Thoracic aorta (tissue), 2 donors: Measurements from ENCODE around the gene NLGN1. TPM values are rescaled to one million over a fixed set of nuclear protein-coding genes. Genes with fewer than 3 reads are reported as not detected.

Source experiments
- ATAC-seq: fragments of 150-250 bp; one replicate; pipeline ENCODE4 v1.8.0; 2017; ENCODE audit warnings: low read depth; ENCODE audit not compliant: insufficient number of reproducible peaks, low FRiP score
- DNase-seq: peaks from one replicate; pipeline ENCODE4 v3.0.0-alpha.2; 2020; ENCODE audit warnings: low spot score
- H3K27ac ChIP-seq, 2 donors: fragments of 200-600 bp; sonication (generic); 1 replicate in 1 of 2; 2 replicates in 1 of 2; pipeline ENCODE4 v1.5.1; 2016; ENCODE audit warnings: mild to moderate bottlenecking in 2 of 2, moderate library complexity in 2 of 2
- H3K27me3 ChIP-seq: fragments of 200-600 bp; sonication (generic); replicated peaks from 2 replicates; pipeline ENCODE4 v1.6.0; 2016; ENCODE audit warnings: mild to moderate bottlenecking; ENCODE audit not compliant: insufficient read depth
- H3K36me3 ChIP-seq: fragments of 200-600 bp; sonication (generic); one replicate; pipeline ENCODE4 v1.5.1; 2016
- H3K4me1 ChIP-seq, 2 donors: fragments of 200-600 bp; sonication (generic); 1 replicate in 1 of 2; 2 replicates in 1 of 2; pipeline versions ENCODE4 v1.5.1 to v1.6.0; 2016; ENCODE audit warnings: low read depth in 2 of 2, mild to moderate bottlenecking in 1 of 2; ENCODE audit not compliant: control insufficient read depth in 1 of 2
- H3K4me3 ChIP-seq: fragments of 200-600 bp; sonication (generic); 2 replicates; pipeline ENCODE4 v1.5.1; 2016; ENCODE audit warnings: mild to moderate bottlenecking
- H3K9me3 ChIP-seq: fragments of 200-600 bp; sonication (generic); 2 replicates; pipeline ENCODE4 v1.5.1; 2016
- CTCF ChIP-seq: fragments of 200-600 bp; sonication (generic); IDR thresholded peaks from one replicate; pipeline ENCODE4 v1.5.1; 2019; ENCODE audit warnings: antibody characterized with exemption
- total RNA-seq, 2 donors: library from RNA; depleted of rRNA; stranded (reverse); fragments of >200 nt; gene quantifications; one replicate each; pipeline versions ENCODE4 v1.1.0 to v1.2.3, GENCODE V29; 2016

NLGN1 gene
- total RNA-seq, 2 donors from 2014 or later, result 17.8 to 18.3 TPM

- no peaks in the 10 kb centered on the region for H3K9me3 ChIP-seq
- DNase-seq, result no peak
- ATAC-seq, result no peak
- H3K4me1 ChIP-seq, result no peaks in the 10 kb centered on the region
- no peaks in the 10 kb centered on the region for H3K27me3 ChIP-seq
- no peak overlapping the region for H3K27ac ChIP-seq
- H3K4me3 ChIP-seq, result no peak overlapping the region
- no peaks in the 10 kb centered on the region for H3K36me3 ChIP-seq
- no peak for TF ChIP-seq CTCF
Measured at GRCh38 chr3:173552526-173552925, 155.0 kb downstream of the NLGN1 start.

- peak; percentile 68 for TF ChIP-seq CTCF
Measured at GRCh38 chr3:173553635-173554280, 156.2 kb downstream of the NLGN1 start.

GRCh38 chr3:173556546-173556945 lies 159.0 kb downstream of the NLGN1 start:
- TF ChIP-seq CTCF, result no peak
- no peak for DNase-seq
- H3K36me3 ChIP-seq, result no peaks in the 10 kb centered on the region
- no peak for ATAC-seq
- H3K4me1 ChIP-seq, result no peaks in the 10 kb centered on the region
- no peaks in the 10 kb centered on the region for H3K9me3 ChIP-seq
- no peak overlapping the region for H3K27ac ChIP-seq
- no peaks in the 10 kb centered on the region for H3K27me3 ChIP-seq
- no peak overlapping the region for H3K4me3 ChIP-seq

More at GRCh38 chr3:173553635-173554280, 156.2 kb downstream of the NLGN1 start:
- Histone ChIP-seq H3K27ac (no peak overlapping the region), H3K27me3 (no peaks in the 10 kb centered on the region), H3K4me1 (no peaks in the 10 kb centered on the region), H3K36me3 (no peaks in the 10 kb centered on the region), H3K4me3 (no peak overlapping the region), H3K9me3 (no peaks in the 10 kb centered on the region)
- DNase-seq (no peak), ATAC-seq (no peak)

- Histone ChIP-seq H3K36me3 (no peaks in the 10 kb centered on the region), H3K4me1 (no peaks in the 10 kb centered on the region), H3K27ac (no peak overlapping the region), H3K4me3 (no peak overlapping the region), H3K27me3 (no peaks in the 10 kb centered on the region), H3K9me3 (no peaks in the 10 kb centered on the region)
- DNase-seq, result no peak
- TF ChIP-seq CTCF, result no peak
- no peak for ATAC-seq
Measured at GRCh38 chr3:173567997-173568396, 170.5 kb downstream of the NLGN1 start.

GRCh38 chr3:173568623-173569022 lies 171.1 kb downstream of the NLGN1 start:
- H3K4me3 ChIP-seq, result no peak overlapping the region
- H3K4me1 ChIP-seq, result no peaks in the 10 kb centered on the region
- ATAC-seq, result no peak
- no peaks in the 10 kb centered on the region for H3K9me3 ChIP-seq
- DNase-seq, result no peak
- no peak overlapping the region for H3K27ac ChIP-seq
- no peak for TF ChIP-seq CTCF
- no peaks in the 10 kb centered on the region for H3K36me3 ChIP-seq
- no peaks in the 10 kb centered on the region for H3K27me3 ChIP-seq
